Ureter (tissue), 1 donor: ENCODE data around the gene SPEM3. TPM values are rescaled to one million over a fixed set of nuclear protein-coding genes. Genes with fewer than 3 reads are reported as not detected.
A peak's percentile ranks its signal among the peaks of the same experiment; 100 is the strongest.

ENCODE experiments used
- DNase-seq: peaks from one replicate; pipeline ENCODE4 v3.0.0-alpha.2; 2020; ENCODE audit warnings: low spot score
- total RNA-seq: library from RNA; stranded (reverse); gene quantifications from one replicate; pipeline ENCODE4 v1.2.4, GENCODE V29; 2023
- donor health status: DM: yes; HTN: yes; CAD: no.

Gene SPEM3
- total RNA-seq, 1 donor from 2014 or later: not detected

DNA sequence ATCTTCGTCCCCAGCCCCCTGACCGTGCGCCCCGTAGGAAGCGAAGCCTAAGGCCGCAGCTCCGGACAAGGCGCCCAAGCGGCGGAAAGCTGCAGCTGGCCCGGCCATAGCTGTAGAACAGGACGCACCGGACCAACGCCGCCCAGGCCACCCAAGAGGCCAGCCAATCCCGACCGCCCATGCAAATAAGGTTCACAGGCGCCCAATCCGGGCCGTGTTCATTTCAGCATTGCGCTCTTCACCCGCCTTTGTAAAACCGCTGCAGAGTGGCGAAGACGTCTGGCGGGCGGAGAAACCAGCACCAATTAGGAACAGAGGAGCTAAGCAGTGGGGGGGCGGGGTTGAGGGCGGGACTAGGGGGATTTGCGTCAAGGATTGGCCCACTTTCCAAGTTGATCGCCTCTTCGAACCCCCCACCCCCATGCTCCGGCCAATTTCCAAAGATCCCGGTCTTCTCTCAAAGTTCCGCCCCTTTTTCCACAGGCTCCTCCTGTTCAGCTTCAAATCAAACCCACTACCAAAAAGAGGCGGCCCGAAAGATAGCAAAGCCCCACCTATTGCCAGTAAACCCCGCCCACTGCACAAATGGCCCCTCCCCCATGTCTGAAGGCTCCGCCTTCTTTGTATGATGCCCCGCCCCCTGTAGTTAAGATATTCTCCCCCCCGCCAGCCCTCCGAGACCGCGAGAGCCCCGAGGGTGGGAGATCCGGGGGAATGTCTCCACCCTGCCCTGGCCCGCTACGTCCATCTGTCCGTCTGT is 24.5 kb upstream of the SPEM3 start, which contains the start of gene TMEM256:
TSS of gene TMEM256 (minus strand) at position 121 of the 760 bp plus-strand sequence. CDS start at position 108, 13 bp downstream.
- peak; percentile 98 for DNase-seq

DNA sequence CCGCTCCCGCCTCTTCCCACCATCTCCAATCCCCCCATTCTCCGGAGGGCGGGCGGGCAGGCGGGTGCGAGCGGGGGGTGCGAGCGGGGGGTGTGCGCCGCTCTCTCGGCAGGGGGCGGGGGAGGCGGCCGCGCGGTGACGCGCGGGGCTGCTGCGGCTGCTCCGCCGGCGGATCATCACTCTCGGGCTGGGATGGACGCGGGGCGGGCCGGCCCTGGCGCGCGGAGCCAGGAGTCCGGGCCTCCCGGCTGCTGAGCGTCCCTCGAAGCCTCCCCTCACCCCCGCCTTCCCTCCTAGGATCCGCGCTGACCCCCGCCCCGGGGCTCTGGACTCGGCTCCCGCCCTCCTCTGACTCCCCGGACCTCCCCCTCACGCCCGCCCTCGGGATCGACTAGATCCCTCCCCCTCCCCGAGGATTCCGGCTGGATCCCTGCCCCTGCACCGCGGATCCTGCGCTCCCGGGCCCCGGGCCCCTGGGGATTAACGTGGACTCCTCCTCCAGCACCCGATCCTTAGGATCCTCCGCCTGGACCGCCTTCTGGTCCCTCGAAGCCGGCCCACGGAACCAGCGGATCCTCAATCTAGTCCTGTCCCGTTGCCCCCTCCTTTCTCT is 23.8 kb upstream of the SPEM3 start:
- peak; percentile 66 for DNase-seq

DNA sequence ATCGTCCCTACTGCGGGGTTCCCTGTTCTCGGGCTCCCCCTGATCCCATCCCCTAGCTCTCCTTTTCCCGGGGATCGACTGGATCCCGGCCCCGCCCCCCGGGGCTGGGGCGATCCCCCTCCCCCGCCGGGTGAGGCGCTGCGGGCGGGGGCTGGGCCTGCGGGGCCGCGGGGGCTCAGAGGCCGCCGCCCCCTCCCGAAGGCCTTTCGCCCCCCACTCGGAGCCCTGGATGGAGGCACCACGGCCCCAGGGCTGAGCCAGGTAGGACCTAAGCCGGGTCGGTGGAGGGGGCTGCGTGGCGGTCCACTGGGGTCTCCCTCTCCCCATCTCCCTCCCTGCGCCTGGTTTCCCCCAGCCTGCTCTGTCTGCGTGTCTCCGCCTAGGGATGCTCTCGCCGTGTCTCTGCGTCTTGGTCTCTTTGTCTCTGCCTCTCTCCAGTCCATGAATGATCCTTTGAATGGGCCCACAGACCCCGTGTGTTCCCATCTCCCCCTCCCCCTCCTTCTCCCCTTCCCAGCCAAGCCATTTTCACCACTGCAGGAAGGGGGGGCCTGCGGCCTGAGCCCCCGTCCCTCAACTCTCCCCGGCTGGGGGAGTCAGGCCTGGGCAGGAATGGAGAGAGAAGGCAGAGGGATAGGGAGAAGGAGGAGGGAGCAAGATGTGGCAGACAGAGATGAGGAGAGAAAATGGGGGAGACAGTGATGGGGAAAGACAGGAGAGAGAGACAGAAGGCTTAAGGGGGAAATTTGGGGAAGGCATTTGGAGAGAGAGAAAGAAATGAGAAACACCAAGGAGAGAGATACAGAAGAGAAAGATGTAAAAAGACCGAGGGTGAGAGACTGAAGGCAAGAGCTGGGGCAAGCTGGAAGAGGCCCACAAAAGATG is 23.1 kb upstream of the SPEM3 start:
- DNase-seq: no peak

DNA sequence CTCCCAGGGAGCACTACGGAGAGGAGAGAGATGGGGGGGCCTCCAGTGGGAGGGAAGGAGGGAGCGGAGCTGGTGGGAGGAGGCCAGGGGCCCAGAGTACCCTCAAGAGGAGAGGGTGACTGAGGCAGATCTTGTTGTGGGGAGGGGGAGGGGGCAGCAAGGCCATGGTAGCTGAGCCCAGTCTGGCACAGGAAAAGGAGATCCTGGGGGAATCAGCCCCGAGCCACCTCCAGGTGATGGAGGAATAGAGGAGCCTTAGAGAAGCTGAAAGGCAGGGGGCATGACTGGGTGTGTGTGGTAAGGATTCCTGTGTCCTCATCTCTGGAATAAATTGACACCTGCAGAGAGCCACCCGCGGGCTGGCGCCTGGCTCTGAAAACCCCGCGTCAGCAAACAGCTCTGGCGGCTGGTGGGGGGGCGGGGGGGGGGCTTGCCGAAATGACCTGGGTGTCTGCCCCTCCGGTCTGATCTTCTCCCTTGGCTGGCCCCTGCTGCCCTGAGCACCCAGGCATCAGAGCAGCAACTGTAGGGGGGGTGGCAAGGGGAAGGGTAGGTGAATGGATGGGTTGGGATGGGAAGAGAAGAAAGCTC is 22.3 kb upstream of the SPEM3 start:
- DNase-seq: no peak

DNA sequence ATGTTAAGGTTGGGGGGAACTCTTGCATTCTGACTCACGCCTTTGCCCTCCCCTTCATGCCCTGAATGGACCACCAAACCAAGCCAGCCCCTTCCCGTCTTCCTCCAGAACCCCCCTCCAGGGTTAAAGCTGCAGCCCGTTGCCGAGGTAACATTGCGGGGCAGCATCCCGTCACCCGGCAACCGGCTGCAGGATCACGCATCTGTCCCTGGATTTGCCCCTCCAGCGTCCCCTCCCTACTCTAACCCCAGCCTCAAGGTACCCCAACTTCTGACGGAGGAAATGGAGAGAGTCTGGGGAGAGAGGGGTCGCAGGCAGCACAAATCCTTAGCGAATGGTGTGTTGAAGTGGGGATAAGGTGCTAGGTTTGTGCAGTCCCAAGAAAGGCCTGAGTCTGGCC is 21.6 kb upstream of the SPEM3 start:
- no peak for DNase-seq

DNA sequence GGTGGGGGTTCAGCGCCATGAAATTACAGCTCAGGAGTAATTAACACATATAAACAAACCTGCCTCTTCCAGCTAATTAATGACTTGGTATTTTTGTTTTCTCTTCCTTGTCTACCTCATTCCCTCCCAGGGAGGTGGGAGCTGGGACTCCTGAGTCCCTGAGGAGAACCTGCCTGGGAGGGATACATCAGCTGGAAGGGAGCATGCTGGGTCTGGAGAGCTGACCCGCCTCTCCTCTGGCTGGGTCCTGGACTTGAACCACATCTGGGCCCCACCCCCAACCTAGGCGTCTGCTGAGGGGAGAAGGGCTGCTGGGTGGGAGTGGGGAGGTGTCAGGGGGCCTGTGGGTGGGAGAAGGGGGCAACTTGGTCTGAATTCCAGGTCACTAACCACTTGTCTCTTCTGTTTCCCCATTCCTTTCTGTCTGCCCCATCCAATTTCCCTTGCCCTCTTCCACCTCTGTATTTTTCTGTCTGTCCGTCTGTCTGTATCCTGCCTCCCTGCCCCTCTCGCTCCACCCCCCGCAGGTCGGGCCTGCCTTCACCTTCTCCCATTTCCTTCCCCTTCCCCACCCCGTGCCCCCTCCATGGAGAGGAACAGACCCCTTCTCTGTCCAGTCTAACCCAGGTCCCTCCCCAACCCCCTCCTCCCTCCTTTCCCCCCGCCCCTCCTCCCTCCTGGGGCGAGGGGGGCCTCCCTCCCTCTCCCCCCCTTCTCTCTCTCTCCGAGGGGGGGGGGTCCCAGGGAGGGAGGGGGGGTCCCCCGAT is 21.0 kb upstream of the SPEM3 start, which contains the start of gene NLGN2:
TSS of gene NLGN2 (plus strand) at position 361 of the 767 bp plus-strand sequence. CDS start 411 bp downstream, outside the sequence.
- no peak for DNase-seq

DNA sequence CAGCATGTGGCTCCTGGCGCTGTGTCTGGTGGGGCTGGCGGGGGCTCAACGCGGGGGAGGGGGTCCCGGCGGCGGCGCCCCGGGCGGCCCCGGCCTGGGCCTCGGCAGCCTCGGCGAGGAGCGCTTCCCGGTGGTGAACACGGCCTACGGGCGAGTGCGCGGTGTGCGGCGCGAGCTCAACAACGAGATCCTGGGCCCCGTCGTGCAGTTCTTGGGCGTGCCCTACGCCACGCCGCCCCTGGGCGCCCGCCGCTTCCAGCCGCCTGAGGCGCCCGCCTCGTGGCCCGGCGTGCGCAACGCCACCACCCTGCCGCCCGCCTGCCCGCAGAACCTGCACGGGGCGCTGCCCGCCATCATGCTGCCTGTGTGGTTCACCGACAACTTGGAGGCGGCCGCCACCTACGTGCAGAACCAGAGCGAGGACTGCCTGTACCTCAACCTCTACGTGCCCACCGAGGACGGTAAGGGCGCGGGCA is 20.4 kb upstream of the SPEM3 start:
- DNase-seq: no peak

DNA sequence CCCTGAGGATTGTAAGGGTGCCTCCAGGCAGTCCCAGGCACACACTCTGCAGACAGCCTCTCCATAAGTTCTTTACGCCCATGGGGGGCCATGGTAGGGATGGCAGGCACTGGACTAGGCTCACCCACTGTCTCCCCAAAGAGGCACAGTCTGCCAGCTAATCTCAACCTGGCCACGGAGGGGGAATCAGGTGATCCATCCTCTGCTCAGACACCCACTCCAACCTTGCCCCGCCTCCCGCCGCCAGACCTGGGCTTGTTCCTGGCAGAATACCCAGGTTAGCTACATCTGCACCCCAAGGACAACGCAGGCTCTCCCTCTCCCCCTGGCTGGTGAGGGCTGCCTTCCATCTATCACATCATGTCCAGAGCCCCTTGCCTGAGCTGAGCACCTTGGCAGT is 19.8 kb upstream of the SPEM3 start:
- no peak for DNase-seq

DNA sequence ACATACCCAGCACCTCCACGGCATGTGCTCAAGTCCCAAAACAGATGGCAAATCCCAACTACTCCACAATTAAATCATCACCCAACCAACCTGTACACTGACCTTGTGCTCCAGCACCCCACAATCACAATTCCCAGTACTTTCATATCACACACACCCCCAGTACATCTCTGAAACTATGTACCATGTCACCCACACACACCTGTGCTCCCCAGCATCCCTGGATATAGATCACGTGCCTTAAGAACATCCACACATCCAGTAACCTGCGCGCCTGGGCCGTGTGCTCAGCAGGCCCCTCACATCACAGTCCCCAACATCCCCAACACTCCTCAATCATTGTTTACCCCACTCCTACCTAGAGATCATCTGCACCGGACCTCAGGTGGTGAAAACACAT is 18.9 kb upstream of the SPEM3 start:
- no peak for DNase-seq

DNA sequence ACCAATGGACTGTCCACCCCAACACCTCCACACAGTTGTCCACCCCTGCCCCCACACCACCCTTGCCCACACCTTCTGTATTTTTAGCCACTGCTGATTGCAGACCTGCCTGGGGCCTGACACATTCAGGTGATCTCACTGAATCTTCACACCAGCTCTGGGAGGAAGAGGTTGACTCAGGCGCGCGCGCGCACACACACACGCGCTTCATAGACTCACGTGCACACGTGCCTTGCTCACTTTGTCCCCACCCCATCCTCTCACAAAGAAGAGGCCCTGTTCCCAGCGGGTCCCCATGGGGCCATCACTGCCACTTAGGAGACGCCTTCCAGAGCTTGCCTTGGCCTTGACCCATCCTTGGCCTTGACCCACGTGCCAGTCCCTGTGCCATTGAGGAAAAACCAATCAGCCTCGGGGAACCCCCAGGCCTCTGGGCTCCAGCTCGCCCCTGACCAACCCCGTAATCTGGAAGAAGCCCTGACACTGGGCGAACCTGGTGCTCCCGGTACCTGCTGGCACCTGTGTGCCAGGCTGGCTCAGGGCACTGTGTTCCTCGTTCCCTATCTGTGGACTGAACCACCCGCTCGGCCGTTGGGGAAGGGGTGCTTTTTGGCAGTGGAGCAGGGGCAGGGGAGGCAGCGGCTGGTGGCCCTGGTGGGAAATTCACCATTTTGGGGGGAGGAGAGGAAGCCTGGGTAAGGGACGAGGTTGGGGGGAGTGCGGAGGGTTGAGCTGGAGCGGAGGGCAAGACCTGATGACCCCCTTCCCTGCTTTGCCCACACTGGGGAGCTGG is 17.8 kb upstream of the SPEM3 start:
- DNase-seq: no peak

DNA sequence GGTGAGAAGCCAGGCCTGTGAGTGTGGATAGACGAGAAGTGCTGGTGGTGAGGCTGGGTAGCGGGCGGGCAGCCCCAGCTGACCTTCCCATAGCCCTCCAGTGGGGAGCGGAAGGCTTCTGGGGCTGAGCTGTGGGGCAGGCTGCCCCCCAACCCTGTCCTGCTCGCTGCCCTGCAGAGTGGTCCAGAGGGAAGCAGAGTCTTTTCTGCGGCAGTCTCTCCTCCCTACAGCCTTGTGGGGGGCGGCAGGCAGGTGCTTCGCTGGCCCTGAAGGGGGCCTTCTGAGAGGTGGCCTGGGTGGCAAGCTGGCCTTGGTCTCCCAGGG is 17.3 kb upstream of the SPEM3 start:
- DNase-seq: no peak

DNA sequence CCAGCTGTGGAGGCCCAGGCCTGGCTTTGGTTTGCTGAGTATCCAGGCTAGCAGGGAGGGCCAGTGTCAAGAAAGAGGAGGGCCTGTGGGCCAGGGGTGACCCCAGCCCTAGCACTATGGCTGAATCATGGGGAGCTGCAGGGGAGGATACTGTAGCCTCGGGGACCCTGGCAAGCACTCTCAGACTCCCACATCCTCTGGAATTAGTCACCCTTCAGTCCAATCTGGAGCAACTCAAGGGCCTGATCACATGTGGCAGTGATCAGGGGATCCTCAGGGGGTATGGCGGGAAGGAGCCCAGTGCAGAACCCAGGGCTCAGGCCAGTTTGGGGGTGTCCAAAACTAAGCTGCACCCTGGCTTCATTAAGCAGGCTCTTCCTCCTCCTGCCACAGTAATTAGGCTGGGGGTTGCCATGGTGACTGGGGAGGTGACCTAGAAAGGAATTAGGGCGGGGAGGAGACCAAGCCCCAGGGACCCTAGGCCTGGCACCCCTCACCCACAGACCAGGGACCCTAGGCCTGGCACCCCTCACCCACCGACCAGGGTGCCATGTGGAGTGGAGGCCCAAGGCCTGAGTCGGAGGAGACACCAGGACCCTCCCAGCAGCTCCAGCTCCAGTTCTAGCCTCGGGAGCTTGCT is 15.2 kb upstream of the SPEM3 start:
- DNase-seq: no peak

DNA sequence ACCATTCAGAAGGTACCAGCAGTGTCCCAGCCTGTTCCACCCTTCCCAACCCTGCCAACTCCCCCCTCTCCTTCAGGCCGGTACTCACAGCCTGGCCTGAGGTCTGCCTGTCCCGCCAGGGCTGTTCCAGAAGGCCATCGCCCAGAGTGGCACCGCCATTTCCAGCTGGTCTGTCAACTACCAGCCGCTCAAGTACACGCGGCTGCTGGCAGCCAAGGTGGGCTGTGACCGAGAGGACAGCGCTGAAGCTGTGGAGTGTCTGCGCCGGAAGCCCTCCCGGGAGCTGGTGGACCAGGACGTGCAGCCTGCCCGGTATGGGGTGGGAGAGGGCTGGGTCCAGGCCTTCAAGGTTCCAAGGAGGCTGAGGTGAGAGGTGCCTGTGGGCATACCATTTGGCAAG is 13.8 kb upstream of the SPEM3 start:
- no peak for DNase-seq

DNA sequence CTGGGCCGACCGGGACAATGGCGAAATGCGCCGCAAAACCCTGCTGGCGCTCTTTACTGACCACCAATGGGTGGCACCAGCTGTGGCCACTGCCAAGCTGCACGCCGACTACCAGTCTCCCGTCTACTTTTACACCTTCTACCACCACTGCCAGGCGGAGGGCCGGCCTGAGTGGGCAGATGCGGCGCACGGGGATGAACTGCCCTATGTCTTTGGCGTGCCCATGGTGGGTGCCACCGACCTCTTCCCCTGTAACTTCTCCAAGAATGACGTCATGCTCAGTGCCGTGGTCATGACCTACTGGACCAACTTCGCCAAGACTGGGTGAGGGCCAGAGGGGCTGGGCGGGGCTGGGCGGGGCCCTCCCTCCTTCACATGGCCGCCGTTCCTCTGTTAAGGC is 12.9 kb upstream of the SPEM3 start:
- DNase-seq: no peak

DNA sequence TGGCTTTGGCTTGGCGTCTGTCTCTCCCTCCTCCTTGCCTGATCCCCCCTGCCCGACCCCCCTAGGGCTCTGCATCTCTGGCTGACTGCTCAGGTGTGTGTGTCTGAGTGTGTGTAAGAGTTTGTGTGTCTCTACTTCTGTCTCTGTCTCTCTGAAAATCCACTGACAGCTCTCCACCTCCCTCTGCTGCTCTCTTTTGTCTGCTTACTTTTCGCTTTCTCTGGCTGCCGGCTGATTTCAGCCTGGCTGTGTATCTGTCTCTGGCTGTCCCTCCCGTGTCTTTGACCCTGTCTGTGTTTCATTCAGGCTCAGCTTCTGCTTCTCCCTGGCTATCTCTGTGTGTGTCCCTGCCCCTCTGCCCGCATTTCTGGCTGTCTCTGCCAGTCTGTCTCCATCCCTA is 12.3 kb upstream of the SPEM3 start:
- DNase-seq: no peak

DNA sequence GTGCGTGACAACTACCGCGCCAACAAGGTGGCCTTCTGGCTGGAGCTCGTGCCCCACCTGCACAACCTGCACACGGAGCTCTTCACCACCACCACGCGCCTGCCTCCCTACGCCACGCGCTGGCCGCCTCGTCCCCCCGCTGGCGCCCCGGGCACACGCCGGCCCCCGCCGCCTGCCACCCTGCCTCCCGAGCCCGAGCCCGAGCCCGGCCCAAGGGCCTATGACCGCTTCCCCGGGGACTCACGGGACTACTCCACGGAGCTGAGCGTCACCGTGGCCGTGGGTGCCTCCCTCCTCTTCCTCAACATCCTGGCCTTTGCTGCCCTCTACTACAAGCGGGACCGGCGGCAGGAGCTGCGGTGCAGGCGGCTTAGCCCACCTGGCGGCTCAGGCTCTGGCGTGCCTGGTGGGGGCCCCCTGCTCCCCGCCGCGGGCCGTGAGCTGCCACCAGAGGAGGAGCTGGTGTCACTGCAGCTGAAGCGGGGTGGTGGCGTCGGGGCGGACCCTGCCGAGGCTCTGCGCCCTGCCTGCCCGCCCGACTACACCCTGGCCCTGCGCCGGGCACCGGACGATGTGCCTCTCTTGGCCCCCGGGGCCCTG is 11.5 kb upstream of the SPEM3 start:
- DNase-seq: no peak

DNA sequence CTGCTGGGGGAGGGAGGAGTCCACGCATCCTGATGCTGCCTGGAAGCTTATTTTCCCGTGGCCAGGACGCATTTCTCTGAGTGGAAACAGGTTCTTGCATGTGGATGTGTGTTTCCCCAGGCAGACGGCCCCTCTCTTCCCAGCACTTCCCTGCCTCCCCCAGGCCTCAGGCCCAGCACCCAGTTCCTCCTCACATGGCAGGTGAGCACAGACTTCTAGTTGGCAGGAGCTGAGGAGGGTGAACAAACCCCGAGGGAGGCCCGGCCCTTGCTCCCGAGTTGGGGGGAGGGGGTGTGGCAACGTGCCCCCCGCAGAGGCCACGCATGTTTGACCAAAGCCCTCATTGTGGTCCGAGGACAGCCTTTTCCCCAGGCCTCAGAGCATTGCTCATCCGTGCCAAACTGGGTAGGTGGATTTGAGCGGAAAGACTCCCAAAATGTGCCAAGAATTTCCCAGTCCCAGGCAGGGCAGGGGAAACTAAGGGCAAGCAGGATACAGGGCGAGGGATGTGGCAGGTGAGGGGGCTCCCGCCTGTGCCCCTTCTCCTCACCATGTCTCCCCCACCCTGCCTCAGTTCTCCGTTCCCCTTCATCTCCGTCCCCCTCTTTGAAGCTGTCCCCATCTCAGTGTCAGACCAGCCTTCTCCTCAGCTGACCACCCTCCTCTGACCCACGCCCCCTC is 10.0 kb upstream of the SPEM3 start:
- no peak for DNase-seq

DNA sequence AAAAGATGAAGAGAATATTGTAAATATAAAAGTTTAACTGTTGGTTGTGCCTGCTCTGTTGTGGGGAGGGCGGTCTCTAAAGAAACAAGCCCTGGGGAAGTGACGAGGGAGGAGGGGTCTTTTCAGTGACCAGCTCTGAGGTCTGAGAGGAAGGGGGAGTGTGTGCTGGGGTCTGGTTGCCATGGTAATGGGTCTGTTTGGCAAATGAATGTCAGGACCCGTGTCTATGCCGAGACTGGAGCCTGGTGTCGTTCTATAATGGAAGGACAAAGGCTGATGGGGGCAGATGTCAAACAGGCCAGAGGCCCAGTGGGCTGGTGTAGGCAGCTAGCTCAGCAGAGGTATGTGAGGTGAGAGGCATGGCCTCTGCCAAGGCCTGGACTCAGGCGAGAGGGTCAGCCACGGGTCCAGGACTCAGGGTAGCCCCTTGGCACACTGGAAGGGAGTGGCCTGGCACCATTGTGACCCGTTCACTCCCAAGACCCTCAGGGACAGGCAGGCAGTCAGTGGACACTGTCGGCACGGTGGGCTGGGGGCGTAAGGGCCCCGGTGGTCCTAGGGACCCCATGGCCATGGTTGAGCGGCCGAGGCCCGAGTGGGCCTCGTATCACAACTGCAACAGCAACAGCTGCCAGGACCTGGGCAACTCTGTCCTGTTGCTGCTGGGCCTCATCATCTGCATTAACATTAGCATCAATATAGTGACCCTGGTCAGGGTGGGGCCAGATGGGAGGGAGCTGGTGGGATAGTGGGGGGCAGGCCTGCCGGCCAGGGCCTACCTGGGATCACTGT is 8.6 kb upstream of the SPEM3 start, which contains the start of gene SPEM1:
TSS of gene SPEM1 (plus strand) at position 506 of the 792 bp plus-strand sequence. CDS start at position 567, 61 bp downstream.
- DNase-seq: no peak
